22Rv1 (cell line): ENCODE measurements around the gene CDC42EP4.

Source experiments
- H3K27ac ChIP-seq: fragments of 450-650 bp; 2 replicates; pipeline ENCODE4 v1.5.1; 2017
- ZFX ChIP-seq: fragments of 450-650 bp; IDR thresholded peaks from 2 replicates; pipeline ENCODE4 v1.6.1; 2017; ENCODE audit warnings: antibody characterized with exemption, borderline replicate concordance
- TF ChIP-seq, protein P1 (sequence below): fragments of 450-650 bp; IDR thresholded peaks from 2 replicates; pipeline ENCODE4 v1.5.1; 2017; ENCODE audit warnings: mild to moderate bottlenecking

Gene CDC42EP4

DNA sequence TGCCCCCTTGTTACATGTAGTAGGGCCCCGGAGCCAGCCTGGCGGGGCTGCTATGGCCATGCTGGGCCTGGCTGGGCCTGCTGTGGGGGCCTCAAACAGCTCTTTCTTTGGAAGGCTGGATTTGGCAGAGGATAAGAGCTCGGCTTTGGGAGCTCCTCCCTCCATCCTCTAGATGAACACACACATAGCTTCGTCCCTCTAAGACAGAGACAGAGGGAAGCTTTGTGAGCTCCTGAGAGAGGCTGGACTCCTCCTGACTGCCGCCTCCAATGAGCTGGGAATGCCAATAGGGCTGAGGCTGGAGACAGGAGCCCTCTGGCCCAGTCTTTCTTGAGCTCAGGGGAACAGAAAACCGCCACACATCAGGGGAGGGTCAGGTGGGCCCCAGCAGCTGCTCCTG lies 37.3 kb upstream of the CDC42EP4 start:
- TF ChIP-seq, protein P1, sequence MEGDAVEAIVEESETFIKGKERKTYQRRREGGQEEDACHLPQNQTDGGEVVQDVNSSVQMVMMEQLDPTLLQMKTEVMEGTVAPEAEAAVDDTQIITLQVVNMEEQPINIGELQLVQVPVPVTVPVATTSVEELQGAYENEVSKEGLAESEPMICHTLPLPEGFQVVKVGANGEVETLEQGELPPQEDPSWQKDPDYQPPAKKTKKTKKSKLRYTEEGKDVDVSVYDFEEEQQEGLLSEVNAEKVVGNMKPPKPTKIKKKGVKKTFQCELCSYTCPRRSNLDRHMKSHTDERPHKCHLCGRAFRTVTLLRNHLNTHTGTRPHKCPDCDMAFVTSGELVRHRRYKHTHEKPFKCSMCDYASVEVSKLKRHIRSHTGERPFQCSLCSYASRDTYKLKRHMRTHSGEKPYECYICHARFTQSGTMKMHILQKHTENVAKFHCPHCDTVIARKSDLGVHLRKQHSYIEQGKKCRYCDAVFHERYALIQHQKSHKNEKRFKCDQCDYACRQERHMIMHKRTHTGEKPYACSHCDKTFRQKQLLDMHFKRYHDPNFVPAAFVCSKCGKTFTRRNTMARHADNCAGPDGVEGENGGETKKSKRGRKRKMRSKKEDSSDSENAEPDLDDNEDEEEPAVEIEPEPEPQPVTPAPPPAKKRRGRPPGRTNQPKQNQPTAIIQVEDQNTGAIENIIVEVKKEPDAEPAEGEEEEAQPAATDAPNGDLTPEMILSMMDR = no peak
- TF ChIP-seq ZFX = no peak
- no peak overlapping the region for H3K27ac ChIP-seq

DNA sequence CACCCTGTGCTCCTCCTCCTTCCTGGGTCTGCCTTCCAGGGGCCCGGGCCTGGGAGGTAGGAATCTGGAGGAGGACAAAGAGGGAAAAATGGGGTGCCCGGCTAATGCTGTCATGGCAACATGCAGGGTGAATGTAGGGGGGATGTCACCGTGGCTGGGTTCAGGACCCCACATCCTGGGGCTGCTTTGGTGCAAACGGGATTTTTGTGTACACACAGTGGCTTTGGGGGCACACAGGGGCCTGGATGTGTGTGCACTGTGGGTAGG lies 37.0 kb upstream of the CDC42EP4 start:
- no peak overlapping the region for H3K27ac ChIP-seq
- TF ChIP-seq, protein P1 = no peak
- no peak for TF ChIP-seq ZFX

DNA sequence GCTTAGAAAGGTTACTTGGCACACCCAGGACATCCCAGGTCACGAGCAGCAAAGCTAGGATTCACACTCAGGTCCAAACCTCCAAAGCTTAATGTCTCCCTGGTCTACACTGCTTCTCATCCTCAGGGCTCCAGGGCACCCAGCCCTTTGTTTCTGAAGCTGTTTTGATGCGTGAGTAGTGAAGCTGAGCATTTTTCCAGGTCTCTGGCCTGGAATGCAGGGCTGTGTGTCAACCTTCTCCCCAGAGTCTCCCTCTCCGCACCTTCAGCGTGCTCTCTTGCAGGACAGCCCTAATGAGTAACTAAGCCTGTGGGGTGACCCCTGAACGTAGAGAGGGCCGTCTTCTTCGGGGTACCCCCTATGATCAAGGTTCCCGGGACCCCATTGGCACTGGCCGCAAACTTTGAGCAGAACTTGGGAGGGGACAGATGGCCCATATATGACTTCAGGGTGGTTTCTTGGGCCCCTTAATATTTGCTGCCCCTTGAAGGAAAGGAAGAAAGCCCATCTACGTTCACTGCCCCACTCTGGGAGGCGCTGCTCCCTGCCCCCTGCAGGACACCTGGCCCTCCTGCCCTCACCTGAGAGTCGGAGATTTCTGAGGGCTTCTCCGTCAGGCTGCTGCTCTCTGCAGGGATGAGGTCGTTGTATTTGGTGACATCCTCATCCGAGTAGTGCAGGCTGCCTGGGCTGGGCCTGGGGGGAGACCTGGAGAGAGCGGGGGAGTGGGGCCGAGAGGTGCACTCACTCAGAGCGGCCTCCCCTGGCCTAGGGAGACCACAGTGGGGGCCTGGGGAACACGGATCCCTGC lies 36.4 kb upstream of the CDC42EP4 start:
- no peak overlapping the region for H3K27ac ChIP-seq
- no peak for TF ChIP-seq ZFX
- TF ChIP-seq, protein P1 = no peak

- no peak for TF ChIP-seq ZFX
- TF ChIP-seq, protein P1 = no peak
- no peak overlapping the region for H3K27ac ChIP-seq
Observed at GRCh38 chr17:73347351-73347750, 35.5 kb upstream of the CDC42EP4 start.

- no peak for TF ChIP-seq ZFX
- TF ChIP-seq, protein P1 = no peak
- no peak overlapping the region for H3K27ac ChIP-seq
Observed at GRCh38 chr17:73346501-73347162, 34.8 kb upstream of the CDC42EP4 start.

- no peak for TF ChIP-seq ZFX
- TF ChIP-seq, protein P1 = no peak
Observed at GRCh38 chr17:73343739-73344454, 32.1 kb upstream of the CDC42EP4 start.

More at GRCh38 chr17:73343739-73344454, 32.1 kb upstream of the CDC42EP4 start:
- H3K27ac ChIP-seq = no peak overlapping the region
